IPS-11a (cell line): ENCODE measurements around the gene ABO.
"Not testable (repeated sequence)": the region's sequence is repeated elsewhere in the genome, so short reads cannot be mapped to it uniquely, and the experiment has no call there.

ENCODE experiments used
- H3K4me3 ChIP-seq: one replicate; pipeline ENCODE4 v1.5.1; 2013; ENCODE audit warnings: low read depth, low read length, control low read depth

ABO gene

GRCh38 chr9:133264235-133264764, 10.7 kb downstream of the ABO start:
- H3K4me3 ChIP-seq: no peak overlapping the region

- H3K4me3 ChIP-seq: no peak overlapping the region
These were observed 11.4 kb downstream of the ABO start for GRCh38 chr9:133263557-133263956.

- no peak overlapping the region for H3K4me3 ChIP-seq
These were observed 12.8 kb downstream of the ABO start for GRCh38 chr9:133262226-133262625.

GRCh38 chr9:133261753-133262120, 13.3 kb downstream of the ABO start:
- H3K4me3 ChIP-seq: no peak overlapping the region

- no peak overlapping the region for H3K4me3 ChIP-seq
These were observed 13.8 kb downstream of the ABO start for GRCh38 chr9:133261103-133261752.

- H3K4me3 ChIP-seq: no peak overlapping the region
These were observed 14.5 kb downstream of the ABO start for GRCh38 chr9:133260334-133261102.

- H3K4me3 ChIP-seq: no peak overlapping the region
These were observed 16.7 kb downstream of the ABO start for GRCh38 chr9:133258061-133259015.

GRCh38 chr9:133257465-133257956, 17.5 kb downstream of the ABO start:
- no peak overlapping the region for H3K4me3 ChIP-seq

GRCh38 chr9:133256686-133257091, 18.3 kb downstream of the ABO start:
- H3K4me3 ChIP-seq: no peak overlapping the region

GRCh38 chr9:133256136-133256461, 18.9 kb downstream of the ABO start:
- no peak overlapping the region for H3K4me3 ChIP-seq

- H3K4me3 ChIP-seq: no peak overlapping the region
These were observed 19.4 kb downstream of the ABO start for GRCh38 chr9:133255371-133256135.

GRCh38 chr9:133254471-133254870, 20.5 kb downstream of the ABO start:
- H3K4me3 ChIP-seq: no peak overlapping the region

GRCh38 chr9:133253268-133253667, 21.7 kb downstream of the ABO start:
- H3K4me3 ChIP-seq: no peak overlapping the region

- no peak overlapping the region for H3K4me3 ChIP-seq
These were observed 22.5 kb downstream of the ABO start for GRCh38 chr9:133252301-133253020.

- no peak overlapping the region for H3K4me3 ChIP-seq
These were observed 23.2 kb downstream of the ABO start for GRCh38 chr9:133251773-133252172.

- H3K4me3 ChIP-seq: not testable (repeated sequence)
These were observed 23.8 kb downstream of the ABO start for GRCh38 chr9:133251221-133251620.

- H3K4me3 ChIP-seq: no peak overlapping the region
These were observed 24.2 kb downstream of the ABO start for GRCh38 chr9:133250741-133251170.

- H3K4me3 ChIP-seq: no peak overlapping the region
These were observed 25.7 kb downstream of the ABO start for GRCh38 chr9:133249337-133249736.

GRCh38 chr9:133248726-133249295, 26.2 kb downstream of the ABO start:
- no peak overlapping the region for H3K4me3 ChIP-seq
